Embryonic facial prominence (tissue), 1 donor: ENCODE results near the gene FEV.
A peak's percentile ranks its signal among the peaks of the same experiment; 100 is the strongest.

Experiments used
- DNase-seq: peaks from one replicate; pipeline ENCODE4 v3.0.0-alpha.2; 2016; ENCODE audit errors: extremely low spot score

The FEV gene

DNA sequence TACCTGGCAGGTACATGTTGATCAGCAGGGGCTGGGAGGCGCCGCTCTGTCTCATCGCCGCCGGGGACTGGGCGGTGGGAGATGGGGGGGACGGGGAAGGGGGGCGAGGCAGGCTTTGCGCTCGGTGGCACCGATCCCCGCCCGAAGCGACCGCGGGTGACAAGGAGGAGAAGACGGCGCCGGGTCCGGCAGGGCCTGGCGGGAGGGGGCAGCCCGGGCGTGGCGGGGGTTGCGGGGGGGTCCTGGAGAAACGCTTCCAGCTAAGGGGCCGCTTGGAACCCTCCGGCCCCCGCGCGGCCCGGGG lies at the start of gene FEV:
Gene FEV, minus strand, starts transcription at position 164 of the 304 bp plus-strand sequence. Its CDS starts 109 bp downstream, at position 55.
- no peak for DNase-seq

DNA sequence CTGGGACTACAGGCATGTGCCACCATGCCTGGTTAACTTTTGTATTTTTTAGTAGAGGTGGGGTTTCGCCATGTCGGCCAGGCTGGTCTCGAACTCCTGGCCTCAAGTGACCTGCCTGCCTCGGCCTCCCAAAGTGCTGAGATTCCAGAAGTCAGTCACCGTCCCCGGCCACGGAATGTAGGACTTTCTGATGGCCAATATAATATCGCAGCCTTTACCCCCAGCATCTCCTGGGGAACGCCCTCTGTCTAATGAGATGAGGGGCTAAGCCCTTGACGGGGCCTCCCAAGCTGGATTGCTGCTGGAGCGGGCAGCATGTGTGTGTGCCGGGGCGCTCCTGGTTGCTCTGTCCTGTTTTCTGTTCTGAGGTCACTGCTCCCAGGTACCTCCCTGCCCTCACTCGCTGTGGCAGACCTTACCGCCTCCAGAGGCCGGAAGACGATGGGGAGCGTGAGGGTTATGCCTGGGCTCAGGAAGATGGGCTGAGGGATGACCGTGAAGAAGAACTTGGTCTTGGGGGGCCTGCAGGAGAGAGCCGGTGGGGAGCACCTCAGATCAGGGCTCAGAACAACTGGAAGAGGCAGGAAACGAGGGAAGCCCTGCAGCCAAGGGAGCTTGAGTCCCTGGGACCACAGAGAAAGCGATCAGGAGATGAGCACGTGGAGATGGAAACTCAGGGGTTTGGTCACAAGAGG lies 47.2 kb upstream of the FEV start:
- no peak for DNase-seq

DNA sequence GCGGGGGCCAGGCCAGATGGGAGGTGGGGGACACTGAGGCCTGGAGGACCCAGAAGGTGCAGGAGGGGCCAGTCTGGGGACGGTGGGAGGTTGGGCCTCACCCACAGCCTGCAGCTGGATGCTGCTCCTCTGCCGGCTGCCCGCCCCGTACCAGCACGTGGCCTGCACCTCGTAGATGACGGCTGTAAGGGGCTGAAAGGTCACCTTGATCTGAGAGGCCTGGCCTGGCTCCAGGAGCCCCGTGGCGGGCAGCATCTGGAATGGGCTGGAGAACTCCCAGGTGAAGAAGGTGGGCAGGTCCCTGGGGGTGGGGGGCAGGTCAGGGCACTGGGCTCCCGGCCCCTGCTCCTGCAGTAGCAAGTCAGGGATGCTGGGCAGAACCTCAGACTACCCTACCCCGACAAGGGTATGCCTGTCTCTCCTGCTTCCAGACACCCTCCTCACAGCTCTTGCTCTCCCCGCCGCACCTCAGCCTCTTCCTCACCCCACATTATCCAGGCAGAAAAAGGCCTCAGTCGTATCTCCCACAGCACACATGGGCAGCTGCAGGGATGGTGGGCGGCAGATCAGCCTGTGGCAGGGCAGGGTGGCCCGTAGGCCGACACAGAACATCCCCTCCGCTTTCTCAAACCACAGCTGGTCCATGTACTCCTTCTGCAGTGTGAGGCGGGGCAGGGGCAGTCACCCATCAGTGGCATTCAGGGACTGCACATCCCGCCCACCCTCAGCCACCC lies 46.2 kb upstream of the FEV start:
- DNase-seq, result no peak

- DNase-seq, result no peak
Observed at GRCh38 chr2:219030177-219030940, 45.4 kb upstream of the FEV start.

- DNase-seq, result peak; percentile 9
Observed at GRCh38 chr2:219029829-219030165, 44.8 kb upstream of the FEV start.

GRCh38 chr2:219028996-219029828 lies 44.2 kb upstream of the FEV start:
- no peak for DNase-seq

- no peak for DNase-seq
Observed at GRCh38 chr2:219028141-219028540, 43.2 kb upstream of the FEV start.

GRCh38 chr2:219027511-219028055 lies 42.6 kb upstream of the FEV start:
- no peak for DNase-seq

DNA sequence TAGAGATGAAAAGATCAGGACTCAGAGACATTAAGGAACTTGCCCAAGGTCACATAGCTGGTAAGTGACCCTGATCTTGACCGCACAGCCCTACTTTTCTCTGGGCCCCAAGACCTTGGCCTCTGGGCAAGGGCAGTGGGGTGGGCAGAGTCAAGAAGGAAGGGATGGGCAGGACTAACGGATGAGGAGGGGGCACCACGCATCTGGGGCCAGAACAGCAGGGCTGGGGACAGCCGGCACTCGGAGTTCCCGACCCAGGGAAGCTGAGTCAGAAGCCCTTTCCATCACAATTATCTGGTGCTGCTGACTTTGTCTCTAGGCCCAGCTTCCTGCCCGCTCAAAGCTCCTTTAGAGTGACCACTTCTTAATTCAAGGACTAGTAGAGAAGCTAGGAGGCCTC lies 42.0 kb upstream of the FEV start:
- DNase-seq, result no peak

- DNase-seq, result no peak
Observed at GRCh38 chr2:219025637-219026585, 40.9 kb upstream of the FEV start.

GRCh38 chr2:219024059-219024458 lies 39.1 kb upstream of the FEV start:
- no peak for DNase-seq

DNA sequence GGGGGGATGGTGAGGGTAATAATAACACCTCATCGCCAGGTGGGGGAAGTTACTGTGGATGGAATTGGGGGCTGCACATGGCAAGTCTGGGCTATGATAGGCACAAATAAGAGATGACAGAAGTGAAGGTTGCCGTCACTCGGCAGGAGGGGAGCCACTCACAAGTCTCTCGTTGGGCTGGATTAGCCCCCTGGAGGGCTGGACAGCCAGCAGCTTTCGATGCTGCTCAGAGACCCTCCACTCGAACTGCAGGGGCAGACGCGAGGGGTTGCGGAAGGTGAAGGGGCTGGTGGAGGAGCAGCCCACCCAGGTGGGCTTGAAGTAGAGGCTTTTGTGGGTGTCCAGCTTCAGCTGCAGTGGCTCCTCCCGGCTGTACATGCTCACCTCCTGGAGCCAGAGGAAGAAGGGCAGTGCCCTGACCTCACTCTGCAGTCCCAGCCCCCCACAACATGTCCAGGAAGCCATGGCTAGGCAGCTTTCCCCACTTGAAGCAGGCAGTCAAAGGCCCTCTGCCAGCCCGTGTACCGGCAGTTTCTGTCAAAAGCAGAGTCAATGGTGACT lies 38.1 kb upstream of the FEV start:
- no peak for DNase-seq

GRCh38 chr2:219022616-219023015 lies 37.6 kb upstream of the FEV start:
- DNase-seq, result no peak

DNA sequence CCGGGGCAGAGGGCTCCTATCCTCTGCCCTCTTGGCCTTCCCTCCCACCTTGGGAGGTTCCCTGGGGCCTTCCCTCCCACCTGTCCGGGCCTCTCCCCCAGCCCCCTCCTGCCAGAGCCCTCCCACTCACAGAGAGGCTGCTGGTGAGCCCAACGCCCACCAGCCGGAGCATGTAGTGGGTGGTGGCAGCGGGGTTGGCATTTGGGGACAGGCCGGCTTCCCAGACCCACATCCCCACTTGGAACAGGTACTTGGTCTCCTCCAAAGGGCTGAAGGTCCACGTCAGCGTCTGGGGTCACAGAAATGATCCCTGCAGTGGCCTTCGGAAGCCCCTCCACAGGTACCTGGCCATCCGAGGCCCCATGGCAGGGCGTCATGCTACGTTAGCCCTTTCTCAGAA lies 37.1 kb upstream of the FEV start:
- no peak for DNase-seq

GRCh38 chr2:219021591-219021990 lies 36.6 kb upstream of the FEV start:
- DNase-seq, result no peak

- no peak for DNase-seq
Observed at GRCh38 chr2:219020604-219021365, 35.8 kb upstream of the FEV start.

- DNase-seq, result no peak
Observed at GRCh38 chr2:219019436-219019835, 34.5 kb upstream of the FEV start.

DNA sequence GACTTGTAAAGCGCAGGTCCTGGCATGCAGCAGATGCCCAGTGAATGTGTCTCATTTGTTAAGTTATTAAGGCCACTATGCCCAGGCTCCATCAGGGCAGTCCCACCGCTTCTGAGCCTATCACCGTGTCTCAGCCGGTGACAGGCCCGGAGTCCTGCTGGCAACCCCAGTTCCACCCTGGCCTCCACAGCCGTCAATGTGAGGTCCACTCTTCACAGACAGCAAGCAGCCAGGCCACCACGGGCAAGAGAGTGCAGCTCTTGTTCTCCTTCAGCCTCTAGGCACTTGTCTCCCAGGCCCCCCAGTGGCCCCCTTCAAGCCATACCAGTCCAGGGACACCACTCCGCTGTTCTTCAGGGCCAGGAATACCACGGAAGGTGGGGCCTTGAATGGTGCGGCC lies 33.7 kb upstream of the FEV start:
- DNase-seq, result no peak

DNA sequence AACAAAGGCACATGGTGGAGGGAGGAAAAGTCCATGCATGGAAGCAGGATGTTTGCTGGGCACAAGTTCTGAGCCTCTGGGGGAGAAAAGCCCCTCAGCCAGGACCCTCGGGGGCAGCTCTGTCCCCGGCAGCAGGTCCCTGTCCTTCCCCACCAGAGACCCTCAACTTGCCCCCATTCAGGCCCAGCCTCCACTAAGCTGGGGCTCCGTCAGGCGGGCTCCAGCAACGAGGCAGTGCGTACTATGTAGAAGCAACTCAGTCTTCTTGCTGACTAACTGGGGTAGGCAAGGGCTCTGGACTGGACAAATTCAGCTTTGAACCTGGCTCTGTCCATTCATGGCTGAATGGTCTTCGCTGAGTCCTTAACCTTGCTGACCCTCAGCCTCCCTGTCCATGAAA lies 33.3 kb upstream of the FEV start:
- DNase-seq, result no peak
